Mucosa of stomach (tissue), 1 donor: Measurements from ENCODE around the gene MAGI2.

Source experiments
- H3K27me3 ChIP-seq: one replicate; pipeline ENCODE4 v1.7.0; 2013; ENCODE audit warnings: mild to moderate bottlenecking, low read length; ENCODE audit not compliant: control insufficient read depth, insufficient read depth
- H3K36me3 ChIP-seq: one replicate; pipeline ENCODE4 v1.7.0; 2013; ENCODE audit warnings: low read length; ENCODE audit not compliant: control insufficient read depth, insufficient read depth
- H3K4me1 ChIP-seq: one replicate; pipeline ENCODE4 v1.7.0; 2013; ENCODE audit warnings: mild to moderate bottlenecking, low read length; ENCODE audit not compliant: control insufficient read depth, insufficient read depth
- H3K4me3 ChIP-seq: one replicate; pipeline ENCODE4 v1.7.0; 2013; ENCODE audit warnings: low read length
- H3K9ac ChIP-seq: one replicate; pipeline ENCODE4 v1.7.0; 2013; ENCODE audit warnings: mild to moderate bottlenecking, low read length, moderate library complexity
- H3K9me3 ChIP-seq: one replicate; pipeline ENCODE4 v1.7.0; 2013; ENCODE audit warnings: mild to moderate bottlenecking, low read length, moderate library complexity; ENCODE audit not compliant: control insufficient read depth
- donor health status: Pancreatic carcinoma.

The MAGI2 gene

GRCh38 chr7:78703391-78703790 lies 750.1 kb downstream of the MAGI2 start:
- H3K9me3 ChIP-seq = no peaks in the 10 kb centered on the region
- no peak overlapping the region for H3K4me3 ChIP-seq
- H3K27me3 ChIP-seq = no peaks in the 10 kb centered on the region
- H3K36me3 ChIP-seq = no peaks in the 10 kb centered on the region
- no peaks in the 10 kb centered on the region for H3K4me1 ChIP-seq
- no peak overlapping the region for H3K9ac ChIP-seq

GRCh38 chr7:78702770-78703169 lies 750.7 kb downstream of the MAGI2 start:
- H3K36me3 ChIP-seq = no peaks in the 10 kb centered on the region
- H3K4me1 ChIP-seq = no peaks in the 10 kb centered on the region
- no peak overlapping the region for H3K4me3 ChIP-seq
- no peaks in the 10 kb centered on the region for H3K9me3 ChIP-seq
- H3K27me3 ChIP-seq = no peaks in the 10 kb centered on the region
- no peak overlapping the region for H3K9ac ChIP-seq

GRCh38 chr7:78695826-78696225 lies 757.6 kb downstream of the MAGI2 start:
- Histone ChIP-seq H3K9ac (no peak overlapping the region), H3K36me3 (no peaks in the 10 kb centered on the region), H3K27me3 (no peaks in the 10 kb centered on the region), H3K4me1 (no peaks in the 10 kb centered on the region), H3K9me3 (no peaks in the 10 kb centered on the region), H3K4me3 (no peak overlapping the region)

GRCh38 chr7:78691584-78691983 lies 761.9 kb downstream of the MAGI2 start:
- H3K27me3 ChIP-seq = no peaks in the 10 kb centered on the region
- no peaks in the 10 kb centered on the region for H3K9me3 ChIP-seq
- no peaks in the 10 kb centered on the region for H3K4me1 ChIP-seq
- no peak overlapping the region for H3K4me3 ChIP-seq
- no peak overlapping the region for H3K9ac ChIP-seq
- no peaks in the 10 kb centered on the region for H3K36me3 ChIP-seq

- H3K4me1 ChIP-seq = no peaks in the 10 kb centered on the region
- no peak overlapping the region for H3K9ac ChIP-seq
- no peak overlapping the region for H3K4me3 ChIP-seq
- no peaks in the 10 kb centered on the region for H3K36me3 ChIP-seq
- no peaks in the 10 kb centered on the region for H3K9me3 ChIP-seq
- no peaks in the 10 kb centered on the region for H3K27me3 ChIP-seq
Measured at GRCh38 chr7:78690174-78690573, 763.3 kb downstream of the MAGI2 start.

GRCh38 chr7:78688376-78688775 lies 765.1 kb downstream of the MAGI2 start:
- Histone ChIP-seq H3K36me3 (no peaks in the 10 kb centered on the region), H3K9me3 (no peaks in the 10 kb centered on the region), H3K9ac (no peak overlapping the region), H3K4me3 (no peak overlapping the region), H3K27me3 (no peaks in the 10 kb centered on the region), H3K4me1 (no peaks in the 10 kb centered on the region)

GRCh38 chr7:78686189-78686588 lies 767.3 kb downstream of the MAGI2 start:
- Histone ChIP-seq H3K9me3 (no peaks in the 10 kb centered on the region), H3K27me3 (no peaks in the 10 kb centered on the region), H3K4me1 (no peaks in the 10 kb centered on the region), H3K9ac (no peak overlapping the region), H3K4me3 (no peak overlapping the region), H3K36me3 (no peaks in the 10 kb centered on the region)

GRCh38 chr7:78684201-78684600 lies 769.3 kb downstream of the MAGI2 start:
- no peak overlapping the region for H3K9ac ChIP-seq
- no peak overlapping the region for H3K4me3 ChIP-seq
- no peaks in the 10 kb centered on the region for H3K4me1 ChIP-seq
- H3K27me3 ChIP-seq = no peaks in the 10 kb centered on the region
- H3K9me3 ChIP-seq = no peaks in the 10 kb centered on the region
- no peaks in the 10 kb centered on the region for H3K36me3 ChIP-seq

GRCh38 chr7:78683566-78683965 lies 769.9 kb downstream of the MAGI2 start:
- Histone ChIP-seq H3K4me1 (no peaks in the 10 kb centered on the region), H3K27me3 (no peaks in the 10 kb centered on the region), H3K9me3 (no peaks in the 10 kb centered on the region), H3K36me3 (no peaks in the 10 kb centered on the region), H3K9ac (no peak overlapping the region), H3K4me3 (no peak overlapping the region)

- Histone ChIP-seq H3K27me3 (no peaks in the 10 kb centered on the region), H3K36me3 (no peaks in the 10 kb centered on the region), H3K9me3 (no peaks in the 10 kb centered on the region), H3K9ac (no peak overlapping the region), H3K4me3 (no peak overlapping the region), H3K4me1 (no peaks in the 10 kb centered on the region)
Measured at GRCh38 chr7:78679112-78679876, 774.2 kb downstream of the MAGI2 start.

GRCh38 chr7:78677391-78677790 lies 776.1 kb downstream of the MAGI2 start:
- no peak overlapping the region for H3K4me3 ChIP-seq
- H3K9ac ChIP-seq = no peak overlapping the region
- no peaks in the 10 kb centered on the region for H3K4me1 ChIP-seq
- H3K27me3 ChIP-seq = no peaks in the 10 kb centered on the region
- H3K36me3 ChIP-seq = no peaks in the 10 kb centered on the region
- no peaks in the 10 kb centered on the region for H3K9me3 ChIP-seq

GRCh38 chr7:78675511-78675910 lies 778.0 kb downstream of the MAGI2 start:
- no peaks in the 10 kb centered on the region for H3K4me1 ChIP-seq
- H3K9me3 ChIP-seq = no peaks in the 10 kb centered on the region
- no peaks in the 10 kb centered on the region for H3K27me3 ChIP-seq
- no peaks in the 10 kb centered on the region for H3K36me3 ChIP-seq
- no peak overlapping the region for H3K4me3 ChIP-seq
- no peak overlapping the region for H3K9ac ChIP-seq

- Histone ChIP-seq H3K4me1 (no peaks in the 10 kb centered on the region), H3K9me3 (no peaks in the 10 kb centered on the region), H3K36me3 (no peaks in the 10 kb centered on the region), H3K27me3 (no peaks in the 10 kb centered on the region), H3K4me3 (no peak overlapping the region), H3K9ac (no peak overlapping the region)
Measured at GRCh38 chr7:78673272-78673671, 780.2 kb downstream of the MAGI2 start.
